ENCODE measurements around the gene DEK.
"Not testable (repeated sequence)": the region's sequence is repeated elsewhere in the genome, so short reads cannot be mapped to it uniquely, and the experiment has no call there.

The DEK gene

DNA sequence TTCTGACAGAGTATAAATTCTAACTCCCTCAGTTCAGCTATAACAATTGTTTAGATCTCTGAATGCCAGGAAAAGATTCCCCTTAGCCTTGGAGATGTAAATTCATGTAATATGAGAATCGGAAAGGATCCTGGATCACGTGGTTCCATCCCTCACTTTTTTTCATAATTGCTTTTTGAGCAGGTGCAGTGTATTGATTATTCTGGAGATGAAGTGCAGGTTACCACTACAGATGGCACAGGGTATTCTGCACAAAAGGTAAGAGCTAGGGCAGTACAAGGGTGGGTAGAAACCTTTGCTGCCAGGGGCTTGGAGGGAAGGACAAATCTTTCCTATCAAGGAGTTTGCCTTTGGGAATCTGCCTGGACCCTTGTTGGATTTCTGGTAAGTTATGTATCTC lies 56.4 kb downstream of the DEK start:
- in situ Hi-C loops (cut with HindIII; ENCODE audit: low sequenced_read_pairs), result no loop called here

- in situ Hi-C loops (cut with HindIII; ENCODE audit: low sequenced_read_pairs), result no loop called here
These were observed 56.9 kb downstream of the DEK start for GRCh38 chr6:18207438-18207837.

- in situ Hi-C loops (cut with HindIII; ENCODE audit: low sequenced_read_pairs), result no loop called here
These were observed 57.7 kb downstream of the DEK start for GRCh38 chr6:18206591-18206990.

DNA sequence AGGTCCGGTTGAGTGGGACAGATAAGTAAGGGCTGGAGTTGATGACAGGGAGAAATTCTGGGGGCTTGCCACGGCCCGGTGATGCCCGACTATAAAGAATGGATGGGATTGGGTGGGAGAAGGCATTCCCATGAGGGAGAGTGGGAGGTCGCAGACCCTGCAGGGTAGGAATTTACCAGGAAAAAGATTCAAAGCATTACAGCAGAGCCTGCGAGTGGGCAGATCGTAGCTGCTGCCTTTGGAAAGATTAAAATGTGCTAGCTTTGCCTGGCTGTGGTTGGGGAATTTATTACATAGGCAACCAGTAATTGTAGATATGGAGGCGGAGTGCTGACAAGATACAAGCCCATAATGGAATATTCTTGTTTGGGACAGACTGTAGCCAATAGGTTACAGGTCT lies 59.6 kb downstream of the DEK start:
- in situ Hi-C loops (cut with HindIII; ENCODE audit: low sequenced_read_pairs), result no loop called here

- in situ Hi-C loops (cut with HindIII; ENCODE audit: low sequenced_read_pairs), result no loop called here
These were observed 60.5 kb downstream of the DEK start for GRCh38 chr6:18203786-18204185.

DNA sequence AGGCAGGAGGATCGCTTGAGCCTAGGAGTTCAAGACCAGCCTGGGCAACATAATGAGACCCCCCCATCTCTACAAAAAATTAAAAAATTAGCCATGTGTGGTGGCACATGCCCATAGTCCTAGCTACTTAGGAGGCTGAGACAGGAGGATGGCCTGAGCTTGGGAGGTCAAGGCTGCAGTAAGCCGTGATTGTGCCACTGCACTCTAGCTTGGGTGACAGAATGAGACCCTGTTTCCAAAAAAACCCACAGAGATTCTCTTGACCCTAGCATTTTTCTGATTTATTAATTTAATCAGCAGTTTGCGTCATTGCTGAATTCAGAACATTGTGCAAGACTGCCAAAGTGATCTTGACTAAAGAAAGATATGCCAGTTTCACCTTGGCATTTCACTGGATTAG lies 72.3 kb downstream of the DEK start:
- in situ Hi-C loops (cut with HindIII; ENCODE audit: low sequenced_read_pairs), result no loop called here

DNA sequence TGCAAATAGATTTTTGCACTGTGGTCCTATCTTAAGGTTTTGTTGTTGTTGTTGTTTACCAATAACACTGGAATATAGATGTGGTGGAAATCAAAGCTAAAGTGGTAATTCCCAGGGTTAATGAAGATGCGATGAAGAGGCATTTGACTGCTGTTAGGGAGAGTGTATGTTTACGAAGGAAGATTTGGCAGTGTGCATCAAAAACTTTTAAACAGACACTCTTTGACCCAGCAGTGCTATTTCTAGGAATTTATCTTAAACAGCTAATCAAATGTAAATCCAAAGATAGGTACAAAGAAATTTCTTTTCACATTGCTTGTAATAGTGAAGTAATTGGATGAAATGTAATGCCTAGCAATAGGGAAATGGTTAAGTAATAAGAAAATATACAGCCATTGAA lies 75.1 kb downstream of the DEK start:
- in situ Hi-C loops (cut with HindIII; ENCODE audit: low sequenced_read_pairs), result no loop called here

DNA sequence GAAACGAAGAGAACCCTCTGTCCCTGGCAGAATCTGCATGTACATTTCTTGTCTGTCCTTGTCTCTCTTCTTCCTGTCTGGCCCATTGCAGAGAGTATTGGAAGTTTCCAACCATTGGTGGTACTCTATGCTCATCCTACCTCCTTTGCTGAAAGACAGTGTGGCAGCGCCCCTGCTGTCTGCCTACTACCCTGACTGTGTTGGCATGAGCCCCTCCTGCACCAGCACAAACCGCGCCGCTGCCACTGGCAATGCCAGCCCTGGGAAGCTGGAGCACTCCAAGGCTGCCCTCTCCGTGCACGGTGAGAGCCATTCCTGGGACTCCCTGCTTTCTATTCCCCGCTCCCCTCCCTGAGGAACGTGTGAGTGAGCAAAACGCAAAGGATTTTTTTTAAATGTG lies 76.6 kb downstream of the DEK start:
- in situ Hi-C loops (cut with HindIII; ENCODE audit: low sequenced_read_pairs), result no loop called here

DNA sequence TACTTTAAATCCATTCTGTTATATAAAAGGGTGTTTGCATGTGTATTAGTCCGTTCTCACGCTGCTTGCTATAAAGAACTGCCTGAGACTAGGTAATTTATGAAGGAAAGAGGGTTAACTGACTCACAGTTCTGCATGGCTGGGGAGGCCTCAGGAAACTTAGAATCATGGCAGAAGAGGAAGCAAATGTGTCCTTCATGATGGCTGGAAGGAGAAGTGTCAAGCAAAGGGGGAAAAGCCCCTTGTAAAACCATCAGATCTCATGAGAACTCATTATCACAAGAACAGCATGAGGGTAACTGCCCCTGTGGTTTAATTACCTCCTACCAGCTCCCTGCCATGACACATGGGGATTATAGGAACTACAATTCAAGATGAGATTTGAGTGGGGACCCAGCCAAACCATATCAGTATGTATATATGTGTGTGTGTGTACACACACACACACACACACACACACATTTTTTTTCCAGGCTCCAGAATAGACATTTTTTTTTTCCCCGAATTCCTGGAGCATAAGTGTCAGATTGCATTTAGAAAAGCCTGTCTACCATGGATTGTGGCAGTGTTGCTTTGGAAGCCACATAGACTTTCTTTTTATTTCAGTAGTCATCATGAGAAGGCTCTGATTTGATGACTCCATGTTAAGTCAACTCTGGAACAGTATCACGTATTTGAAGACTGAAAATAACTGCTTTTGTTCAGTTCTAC lies 77.6 kb downstream of the DEK start:
- in situ Hi-C loops (cut with HindIII; ENCODE audit: low sequenced_read_pairs), result no loop called here

DNA sequence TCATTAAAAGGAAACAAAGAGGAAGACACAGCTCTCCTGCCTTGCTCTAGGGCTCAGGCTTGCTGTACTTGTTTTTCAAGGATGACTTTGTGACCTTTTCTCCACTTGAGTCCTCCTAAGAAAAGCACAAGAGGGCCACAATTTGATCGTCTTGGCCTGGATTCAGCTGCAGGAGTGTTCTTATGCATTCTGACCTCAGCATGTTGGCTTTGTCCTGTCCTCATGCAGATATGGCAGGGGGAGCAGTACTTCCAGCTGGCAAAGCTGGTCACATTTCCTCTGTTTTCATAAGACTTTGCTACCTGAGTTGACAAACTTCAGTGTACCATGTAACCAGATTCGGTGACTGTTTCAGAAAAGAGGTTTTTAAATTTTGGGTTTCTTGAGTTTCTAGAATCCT lies 78.3 kb downstream of the DEK start:
- in situ Hi-C loops (cut with HindIII; ENCODE audit: low sequenced_read_pairs), result no loop called here

GRCh38 chr6:18185624-18186023 lies 78.7 kb downstream of the DEK start:
- in situ Hi-C loops (cut with HindIII; ENCODE audit: low sequenced_read_pairs), result no loop called here

- in situ Hi-C loops (cut with HindIII; ENCODE audit: low sequenced_read_pairs), result no loop called here
These were observed 80.6 kb downstream of the DEK start for GRCh38 chr6:18183766-18184165.

- in situ Hi-C loops (cut with HindIII; ENCODE audit: low sequenced_read_pairs), result no loop called here
These were observed 81.8 kb downstream of the DEK start for GRCh38 chr6:18182568-18182967.

DNA sequence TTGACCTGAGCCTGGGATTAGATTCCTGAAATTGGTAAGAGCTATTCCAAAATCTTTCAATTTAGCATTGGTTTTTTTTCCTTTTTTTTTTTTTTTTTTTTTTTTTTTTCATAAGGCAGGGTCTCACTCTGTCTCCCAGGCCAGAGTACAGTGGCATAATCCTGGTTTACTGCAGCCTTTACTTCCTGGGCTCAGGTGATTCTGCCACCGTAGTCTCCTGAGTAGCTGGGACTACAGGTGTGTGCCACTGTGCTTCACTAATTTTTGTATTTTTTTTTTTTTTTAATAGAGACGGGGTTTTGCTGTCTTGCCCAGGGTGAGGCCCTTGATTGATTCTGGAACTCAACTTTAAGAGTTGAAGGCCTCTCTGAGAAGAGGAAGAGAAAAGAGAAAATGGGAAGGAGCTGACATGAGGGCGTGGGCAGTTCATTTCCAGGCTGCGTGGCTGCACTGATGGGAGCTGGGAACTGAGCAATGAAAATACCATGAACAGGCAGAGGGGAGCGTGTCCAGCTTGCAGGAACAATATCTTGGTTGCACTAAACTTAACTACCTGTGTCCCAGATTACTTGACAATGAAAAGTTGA lies 84.5 kb downstream of the DEK start:
- in situ Hi-C loops (cut with HindIII; ENCODE audit: low sequenced_read_pairs), result no loop called here

DNA sequence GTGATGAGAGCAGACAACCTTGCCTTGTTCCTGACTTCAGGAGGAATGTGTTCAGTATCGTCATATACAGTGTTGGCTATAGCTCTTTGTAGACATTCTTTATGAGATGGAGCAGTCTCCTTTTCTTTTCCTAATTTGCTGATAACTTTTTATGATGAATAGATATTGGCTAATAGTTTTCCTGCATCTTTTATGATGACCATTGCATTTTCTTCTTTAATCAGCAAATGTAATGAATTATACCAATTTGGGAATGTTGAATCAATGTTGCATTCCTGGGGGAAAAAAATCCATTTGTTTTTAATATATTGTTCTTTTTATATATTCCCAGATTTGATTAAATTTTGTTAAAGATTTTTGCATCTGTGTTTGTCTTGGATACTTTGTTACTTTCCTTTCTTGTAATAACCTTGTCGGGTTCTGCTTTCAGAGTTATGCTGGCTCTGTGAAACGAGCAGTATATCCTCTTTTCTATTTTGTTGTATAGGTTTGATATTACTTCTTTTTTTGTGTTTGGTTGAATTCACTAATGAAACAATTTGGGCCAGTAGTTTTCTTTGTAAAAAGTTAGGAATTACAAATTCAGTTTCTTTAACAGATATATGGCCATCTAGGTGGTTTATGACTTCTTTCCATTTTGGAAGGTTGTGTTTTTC lies 85.2 kb downstream of the DEK start:
- in situ Hi-C loops (cut with HindIII; ENCODE audit: low sequenced_read_pairs), result no loop called here

DNA sequence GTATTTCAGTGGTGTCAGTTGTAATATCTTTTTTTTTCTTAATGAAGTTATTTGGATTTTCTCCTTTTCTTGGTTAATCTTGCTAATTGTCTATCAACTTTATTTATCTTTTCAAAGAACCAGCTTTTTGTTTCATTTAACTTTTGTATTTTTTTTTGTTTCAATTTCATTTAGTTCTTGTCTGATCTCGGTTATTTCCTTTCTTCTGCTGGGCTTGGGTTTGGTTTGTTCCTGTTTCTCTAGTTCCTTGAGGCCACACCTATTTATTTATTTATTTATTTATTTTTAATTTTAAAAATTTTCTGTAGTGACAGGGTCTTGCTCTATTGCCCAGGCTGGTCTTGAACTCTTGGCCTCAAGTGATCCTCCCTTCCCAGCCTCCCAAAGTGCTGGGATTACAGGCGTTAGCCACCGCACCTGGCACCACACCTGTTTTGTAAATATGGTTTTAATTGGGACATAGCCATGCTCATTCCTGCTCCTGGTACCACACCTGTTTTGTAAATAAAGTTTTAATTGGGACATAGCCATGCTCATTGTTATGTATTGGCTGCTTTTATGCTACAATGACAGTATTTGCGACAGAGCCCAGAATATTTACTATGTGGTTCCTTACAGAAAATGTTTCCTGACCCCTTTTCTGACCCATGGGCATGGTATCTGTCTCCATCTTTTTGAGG lies 86.9 kb downstream of the DEK start:
- in situ Hi-C loops (cut with HindIII; ENCODE audit: low sequenced_read_pairs), result no loop called here

- in situ Hi-C loops (cut with HindIII; ENCODE audit: low sequenced_read_pairs), result not testable (repeated sequence)
These were observed 88.1 kb downstream of the DEK start for GRCh38 chr6:18176198-18176597.

Measured in DLD1 (cell line).